Smooth muscle cell (in vitro differentiated cells): ENCODE results near the gene CALY. TPM values are rescaled to one million over a fixed set of nuclear protein-coding genes. Genes with fewer than 3 reads are reported as not detected.
"Not testable (repeated sequence)": the region's sequence is repeated elsewhere in the genome, so short reads cannot be mapped to it uniquely, and the experiment has no call there.

Experiments used
- DNase-seq: peaks from one replicate; lab custom pipeline; 2025; ENCODE audit not compliant: unreplicated experiment; lab: John Stamatoyannopoulos, UW
- H2AFZ ChIP-seq: fragments of 200-600 bp; sonication (generic); 2 replicates; pipeline ENCODE4 v1.6.0; 2016; ENCODE audit warnings: antibody characterized with exemption, low read depth, mild to moderate bottlenecking
- H3F3A ChIP-seq: fragments of 200-600 bp; sonication (generic); 2 replicates; pipeline ENCODE4 v1.6.0; 2017; ENCODE audit warnings: antibody characterized with exemption, low read depth
- H3K27ac ChIP-seq: fragments of 200-600 bp; sonication (generic); 2 replicates; pipeline ENCODE4 v1.5.1; 2016; ENCODE audit warnings: low read depth, mild to moderate bottlenecking
- H3K27me3 ChIP-seq: fragments of 200-600 bp; sonication (generic); 2 replicates; pipeline ENCODE4 v1.6.1; 2016; ENCODE audit warnings: low read depth, mild to moderate bottlenecking
- H3K36me3 ChIP-seq: fragments of 200-600 bp; sonication (generic); 2 replicates; pipeline ENCODE4 v1.5.1; 2016; ENCODE audit warnings: low read depth
- H3K4me1 ChIP-seq: fragments of 200-600 bp; sonication (generic); 2 replicates; pipeline ENCODE4 v1.5.1; 2016; ENCODE audit warnings: low read depth
- H3K4me2 ChIP-seq: fragments of 200-600 bp; sonication (generic); 2 replicates; pipeline ENCODE4 v1.6.0; 2016; ENCODE audit warnings: mild to moderate bottlenecking
- H3K4me3 ChIP-seq: fragments of 200-600 bp; sonication (generic); 2 replicates; pipeline ENCODE4 v1.5.1; 2016; ENCODE audit warnings: mild to moderate bottlenecking
- H3K79me2 ChIP-seq: fragments of 200-600 bp; sonication (generic); 2 replicates; pipeline ENCODE4 v1.6.0; 2016; ENCODE audit warnings: low read depth, mild to moderate bottlenecking
- H3K9ac ChIP-seq: fragments of 200-600 bp; sonication (generic); 2 replicates; pipeline ENCODE4 v1.6.0; 2016; ENCODE audit warnings: low read depth
- H3K9me3 ChIP-seq: fragments of 200-600 bp; sonication (generic); replicated peaks from 2 replicates; pipeline ENCODE4 v1.5.1; 2016; ENCODE audit warnings: low read depth
- H4K20me1 ChIP-seq: fragments of 200-600 bp; sonication (generic); 2 replicates; pipeline ENCODE4 v1.6.0; 2016; ENCODE audit warnings: low read depth
- CTCF ChIP-seq: fragments of 200-600 bp; sonication (generic); IDR thresholded peaks from 2 replicates; pipeline ENCODE4 v1.5.1; 2017; ENCODE audit warnings: borderline replicate concordance, mild to moderate bottlenecking, antibody characterized with exemption; ENCODE audit not compliant: insufficient read depth, poor library complexity, severe bottlenecking
- WGBS: methylation state at CpG from one replicate; pipeline ENCODE4 v1.1.7; 2016; ENCODE audit warnings: low lambda C conversion rate; 5-methylcytosine and 5-hydroxymethylcytosine counted together
- polyA plus RNA-seq: library from polyadenylated mRNA; unstranded; fragments of >200 nt; fragmentation: Nextera tagmentation; extraction: Ambion mirVana; gene quantifications from 2 replicates; pipeline ENCODE4 v1.2.1, GENCODE V29; 2016
- total RNA-seq: library from RNA; depleted of rRNA; stranded (reverse); fragments of >200 nt; gene quantifications from 2 replicates; pipeline ENCODE4 v1.2.3, GENCODE V29; 2014

CALY gene
- total and polyA plus RNA-seq, 2 experiments from 2014 or later = 2.4 to 10.1 TPM

DNA sequence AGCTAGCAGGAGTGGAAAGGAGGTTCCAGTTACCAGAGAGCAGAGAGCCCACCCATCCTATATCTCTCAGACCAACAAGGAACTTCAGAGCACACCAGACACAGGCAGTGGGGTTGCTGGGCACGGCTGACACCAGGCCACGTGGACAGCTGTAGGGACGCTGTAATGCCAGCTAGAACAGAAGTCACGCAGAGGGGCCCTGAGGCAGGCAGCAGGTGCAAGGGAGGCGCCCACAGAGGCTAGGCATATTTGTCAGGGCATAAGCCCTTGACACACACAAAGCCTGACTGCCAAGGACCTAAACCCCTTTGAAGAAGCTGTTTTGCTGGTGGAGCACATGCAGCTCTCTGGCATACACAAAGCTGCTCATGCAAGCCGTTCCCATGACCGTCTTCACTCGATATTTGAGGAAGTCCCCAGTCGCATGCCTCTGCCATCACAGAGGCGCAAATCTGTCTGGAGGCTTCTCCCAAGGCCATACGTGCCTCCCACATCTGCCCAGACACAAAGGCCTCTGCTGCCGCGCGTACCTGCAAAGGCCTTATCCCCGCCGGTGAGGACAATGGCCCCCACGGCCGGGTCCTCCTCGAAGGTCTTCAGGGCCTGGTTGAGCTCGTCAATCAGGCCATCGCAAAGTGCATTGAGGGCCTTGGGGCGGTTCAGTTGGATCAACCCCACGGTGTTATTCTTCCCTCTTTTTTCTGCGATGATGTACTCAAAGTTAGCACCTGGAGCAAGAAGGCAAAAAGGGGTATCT, 33.5 kb upstream of the CALY start:
- peaks cover 7% of the 10 kb centered on the region for H3F3A ChIP-seq
- peaks cover 5% of the 10 kb centered on the region for H3K4me1 ChIP-seq
- WGBS = 94% methylated on average over 24 of the region's 24 CpGs
- TF ChIP-seq CTCF = no peak
- H3K4me3 ChIP-seq = no peak overlapping the region
- no peak for DNase-seq
- H2AFZ ChIP-seq = no peak overlapping the region
- H4K20me1 ChIP-seq = no peaks in the 10 kb centered on the region
- H3K27me3 ChIP-seq = no peaks in the 10 kb centered on the region
- no peak overlapping the region for H3K9ac ChIP-seq
- H3K36me3 ChIP-seq = peaks cover 6% of the 10 kb centered on the region
- no peaks in the 10 kb centered on the region for H3K9me3 ChIP-seq
- no peak overlapping the region for H3K27ac ChIP-seq
- no peak overlapping the region for H3K4me2 ChIP-seq
- no peaks in the 10 kb centered on the region for H3K79me2 ChIP-seq

DNA sequence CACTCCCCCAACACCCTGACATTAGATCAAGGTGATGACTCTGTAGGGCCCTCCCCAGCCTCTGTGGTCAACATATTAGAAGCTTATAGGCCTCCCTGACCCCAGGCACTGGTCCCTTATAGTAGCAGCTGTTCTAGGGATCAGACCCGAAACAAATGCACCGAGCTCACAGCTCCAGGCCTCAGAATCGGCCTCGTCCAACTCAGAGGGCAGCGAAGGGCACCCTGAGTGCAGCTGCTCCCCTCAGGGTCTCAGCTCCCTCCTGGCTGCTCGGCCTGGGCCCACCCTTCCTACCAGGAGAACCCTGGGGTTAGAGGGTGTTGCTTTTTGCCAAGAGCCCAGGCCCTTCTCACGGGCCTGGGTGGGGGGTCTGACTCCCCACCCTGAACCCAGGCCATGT, 31.5 kb upstream of the CALY start:
- no peak overlapping the region for H3K27ac ChIP-seq
- WGBS = 99% methylated on average over 7 of the region's 7 CpGs
- no peak for DNase-seq
- H3K27me3 ChIP-seq = no peaks in the 10 kb centered on the region
- H2AFZ ChIP-seq = no peak overlapping the region
- no peaks in the 10 kb centered on the region for H4K20me1 ChIP-seq
- no peak for TF ChIP-seq CTCF
- no peaks in the 10 kb centered on the region for H3K4me1 ChIP-seq
- no peak overlapping the region for H3K4me2 ChIP-seq
- no peaks in the 10 kb centered on the region for H3K9me3 ChIP-seq
- peaks cover 6% of the 10 kb centered on the region for H3K36me3 ChIP-seq
- H3K9ac ChIP-seq = no peak overlapping the region
- H3K4me3 ChIP-seq = no peak overlapping the region
- no peaks in the 10 kb centered on the region for H3K79me2 ChIP-seq
- no peaks in the 10 kb centered on the region for H3F3A ChIP-seq

- H3K36me3 ChIP-seq, H3K79me2 ChIP-seq, H3K27ac ChIP-seq, H4K20me1 ChIP-seq, H3K4me2 ChIP-seq, H2AFZ ChIP-seq, H3K4me1 ChIP-seq, H3K4me3 ChIP-seq, H3F3A ChIP-seq, H3K27me3 ChIP-seq, H3K9ac ChIP-seq, DNase-seq, H3K9me3 ChIP-seq: not testable (repeated sequence)
- WGBS = 60% methylated on average over 3 of the region's 7 CpGs
Measured at GRCh38 chr10:133367461-133367860, 30.8 kb upstream of the CALY start.

GRCh38 chr10:133366751-133367150, 30.1 kb upstream of the CALY start:
- no peaks in the 10 kb centered on the region for H4K20me1 ChIP-seq
- no peaks in the 10 kb centered on the region for H3F3A ChIP-seq
- peaks cover 6% of the 10 kb centered on the region for H3K36me3 ChIP-seq
- no peaks in the 10 kb centered on the region for H3K9me3 ChIP-seq
- no peaks in the 10 kb centered on the region for H3K27me3 ChIP-seq
- H2AFZ ChIP-seq = no peak overlapping the region
- no peak overlapping the region for H3K4me3 ChIP-seq
- WGBS = 97% methylated on average over 13 of the region's 13 CpGs
- H3K27ac ChIP-seq = no peak overlapping the region
- no peak for TF ChIP-seq CTCF
- no peak for DNase-seq
- no peaks in the 10 kb centered on the region for H3K4me1 ChIP-seq
- H3K4me2 ChIP-seq = no peak overlapping the region
- no peaks in the 10 kb centered on the region for H3K79me2 ChIP-seq
- H3K9ac ChIP-seq = no peak overlapping the region
